Measurements from ENCODE around the gene LRRN4CL.
A peak's percentile ranks its signal among the peaks of the same experiment; 100 is the strongest.
"Not testable (repeated sequence)": the region's sequence is repeated elsewhere in the genome, so short reads cannot be mapped to it uniquely, and the experiment has no call there.

LRRN4CL gene

DNA sequence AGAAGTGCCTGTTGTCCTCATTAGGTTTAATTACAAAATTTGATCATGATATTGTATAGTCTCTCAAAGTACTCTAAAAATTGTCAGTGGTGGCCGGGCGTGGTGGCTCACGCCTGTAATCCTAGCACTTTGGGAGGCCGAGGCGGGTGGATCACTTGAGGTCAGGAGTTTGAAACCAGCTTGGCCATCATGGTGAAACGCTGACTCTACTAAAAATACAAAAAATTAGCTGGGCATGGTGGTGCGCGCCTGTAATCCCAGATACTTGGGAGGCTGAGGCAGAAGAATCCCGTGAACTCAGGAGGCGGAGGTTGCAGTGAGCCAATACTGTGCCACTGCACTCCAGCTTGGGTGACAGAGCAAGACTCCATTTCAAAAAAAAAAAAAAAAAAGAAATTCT is 13.9 kb downstream of the LRRN4CL start:
- DNase-seq (ENCODE audit: low read depth) = not testable (repeated sequence)

GRCh38 chr11:62673196-62673525 is 16.2 kb downstream of the LRRN4CL start:
- DNase-seq (ENCODE audit: low read depth) = no peak

GRCh38 chr11:62671608-62672389 is 17.5 kb downstream of the LRRN4CL start, which contains the start of the genes LBHD1 and UQCC3:
Gene LBHD1 (minus strand): TSS chr11:62672267. CDS start chr11:62670031, 2,236 bp downstream.
Gene UQCC3 (plus strand): TSS chr11:62671673. CDS start chr11:62671746, 73 bp downstream.
- peak; percentile 86 for DNase-seq (ENCODE audit: low read depth)

DNA sequence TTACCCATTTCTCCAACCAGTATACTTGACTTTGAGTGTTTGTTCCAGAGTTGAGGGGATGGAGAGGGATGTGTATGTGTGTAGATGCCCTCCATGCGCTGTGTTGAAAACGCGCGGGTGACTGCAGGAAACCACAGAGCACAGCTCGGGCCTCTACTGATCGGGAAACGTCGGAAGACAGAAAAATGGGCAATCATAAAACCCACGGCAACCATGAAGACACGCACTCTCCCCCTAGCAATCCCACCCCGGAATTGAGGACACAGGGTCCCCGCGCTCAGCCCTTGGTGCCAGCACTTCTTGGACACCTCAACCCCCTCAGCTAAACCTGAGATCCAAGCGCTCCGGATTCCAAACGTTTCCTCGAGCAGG is 18.1 kb downstream of the LRRN4CL start:
- DNase-seq (ENCODE audit: low read depth) = no peak

DNA sequence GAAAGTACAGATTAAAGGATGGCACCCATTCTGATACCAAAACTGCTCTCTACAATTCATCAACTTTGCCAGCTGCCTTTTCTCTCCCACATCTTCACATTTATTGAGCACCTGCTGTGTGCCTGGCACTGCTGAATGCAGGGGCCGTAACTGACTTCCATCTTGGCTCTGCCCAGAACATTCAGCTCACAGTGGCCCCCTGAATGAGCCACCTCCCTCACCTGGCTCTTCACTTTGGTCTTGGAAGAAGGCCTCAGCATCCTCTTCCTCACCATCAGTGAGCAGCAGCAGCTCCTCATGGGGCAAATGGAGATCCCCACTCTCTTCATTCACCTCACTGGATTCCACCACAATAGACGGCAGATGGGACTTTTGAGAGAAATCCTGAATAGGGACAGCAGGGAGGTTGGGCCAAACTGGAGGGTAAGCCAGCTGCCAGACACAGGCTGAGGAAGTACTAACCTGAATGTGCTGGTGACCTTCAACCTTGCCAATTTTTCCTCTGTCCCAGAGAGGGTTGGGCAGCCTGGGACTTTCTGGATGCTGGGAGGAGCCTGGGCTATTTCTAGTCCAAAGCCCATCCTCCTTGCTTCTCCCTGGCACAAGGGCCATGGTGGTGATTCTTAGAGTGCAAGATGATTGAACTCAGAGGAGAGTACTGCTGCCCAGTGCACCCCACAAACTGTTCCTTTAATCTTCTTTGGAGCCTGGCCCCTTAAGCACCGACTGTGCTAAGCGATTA is 19.7 kb downstream of the LRRN4CL start:
- DNase-seq (ENCODE audit: low read depth) = no peak

DNA sequence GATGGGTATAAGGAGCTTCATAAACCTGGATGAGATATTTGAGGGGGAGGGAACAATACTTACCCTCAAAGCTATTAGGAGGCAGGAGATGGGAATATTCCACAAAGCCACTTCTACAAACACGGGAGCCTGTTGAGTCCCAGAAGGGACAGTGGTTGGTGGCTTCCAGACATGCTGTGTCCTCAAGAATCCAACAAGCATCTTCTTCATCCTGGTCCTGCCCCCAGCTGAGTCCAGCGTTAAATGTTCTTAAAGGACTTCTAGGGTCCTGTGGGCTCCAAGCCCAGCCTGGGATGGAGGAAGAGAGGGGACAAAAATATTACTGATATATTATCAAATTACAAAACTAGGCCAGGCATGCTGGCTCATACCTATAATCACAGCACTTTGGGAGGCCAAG is 21.9 kb downstream of the LRRN4CL start:
- DNase-seq (ENCODE audit: low read depth) = no peak

DNA sequence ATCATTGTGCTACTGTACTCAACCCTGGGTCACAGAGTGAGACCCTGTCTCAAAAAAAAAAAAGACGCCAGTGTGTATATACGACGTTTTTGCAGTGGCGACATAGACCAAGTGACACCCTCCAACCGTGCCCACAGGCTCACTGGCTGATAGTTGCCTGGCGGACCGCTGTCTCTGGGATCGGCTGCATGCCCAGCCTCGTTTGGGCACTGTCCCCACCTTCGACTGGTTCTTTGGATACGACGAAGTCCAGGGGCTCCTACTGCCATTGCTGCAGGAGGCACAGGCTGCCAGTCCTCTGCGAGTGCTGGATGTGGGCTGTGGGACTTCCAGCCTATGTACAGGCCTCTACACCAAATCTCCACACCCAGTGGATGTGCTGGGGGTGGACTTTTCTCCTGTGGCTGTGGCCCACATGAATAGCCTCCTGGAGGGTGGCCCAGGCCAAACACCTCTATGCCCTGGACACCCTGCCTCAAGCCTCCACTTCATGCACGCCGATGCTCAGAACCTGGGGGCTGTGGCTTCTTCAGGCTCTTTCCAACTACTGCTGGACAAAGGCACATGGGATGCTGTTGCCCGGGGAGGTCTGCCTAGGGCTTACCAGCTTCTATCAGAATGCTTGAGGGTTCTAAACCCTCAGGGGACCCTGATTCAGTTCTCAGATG is 22.9 kb downstream of the LRRN4CL start:
- DNase-seq (ENCODE audit: low read depth) = no peak

- no peak for DNase-seq (ENCODE audit: low read depth)
Observed at GRCh38 chr11:62665599-62666258, 23.6 kb downstream of the LRRN4CL start.

DNA sequence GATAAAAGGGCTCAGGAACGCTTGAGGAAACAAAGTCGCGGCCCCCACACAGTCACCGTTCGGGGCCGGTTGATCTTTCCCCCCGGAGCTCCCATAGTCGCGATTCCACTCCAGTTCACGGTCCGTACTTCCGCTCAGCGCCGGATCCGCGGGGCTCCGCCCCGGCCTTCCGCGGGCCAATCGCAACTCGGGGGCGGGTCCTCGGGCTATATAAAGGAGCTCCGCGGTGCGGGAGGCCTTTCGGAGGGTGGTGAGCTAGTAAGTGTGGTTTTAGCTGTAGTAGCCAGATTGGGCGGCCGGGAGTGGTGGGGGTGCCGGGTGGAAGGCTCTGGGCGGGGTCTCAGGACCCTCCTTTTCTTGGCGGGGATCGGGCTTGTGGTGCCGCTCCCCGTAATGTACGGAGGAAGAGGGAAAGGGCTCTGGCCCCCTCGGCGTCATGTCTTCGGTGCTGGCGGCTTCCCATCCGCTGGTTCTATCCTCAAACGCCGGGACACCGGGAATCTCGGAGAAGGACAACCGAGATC is 24.2 kb downstream of the LRRN4CL start, which contains the start of the genes C11orf98 and CSKMT:
C11orf98 (minus strand) TSS at position 136 of the 524 bp plus-strand sequence; CDS start at position 95, 41 bp downstream.
CSKMT (plus strand) TSS at position 238 of the 524 bp plus-strand sequence. CDS start 568 bp downstream, outside the sequence.
- peak; percentile 90 for DNase-seq (ENCODE audit: low read depth)

DNA sequence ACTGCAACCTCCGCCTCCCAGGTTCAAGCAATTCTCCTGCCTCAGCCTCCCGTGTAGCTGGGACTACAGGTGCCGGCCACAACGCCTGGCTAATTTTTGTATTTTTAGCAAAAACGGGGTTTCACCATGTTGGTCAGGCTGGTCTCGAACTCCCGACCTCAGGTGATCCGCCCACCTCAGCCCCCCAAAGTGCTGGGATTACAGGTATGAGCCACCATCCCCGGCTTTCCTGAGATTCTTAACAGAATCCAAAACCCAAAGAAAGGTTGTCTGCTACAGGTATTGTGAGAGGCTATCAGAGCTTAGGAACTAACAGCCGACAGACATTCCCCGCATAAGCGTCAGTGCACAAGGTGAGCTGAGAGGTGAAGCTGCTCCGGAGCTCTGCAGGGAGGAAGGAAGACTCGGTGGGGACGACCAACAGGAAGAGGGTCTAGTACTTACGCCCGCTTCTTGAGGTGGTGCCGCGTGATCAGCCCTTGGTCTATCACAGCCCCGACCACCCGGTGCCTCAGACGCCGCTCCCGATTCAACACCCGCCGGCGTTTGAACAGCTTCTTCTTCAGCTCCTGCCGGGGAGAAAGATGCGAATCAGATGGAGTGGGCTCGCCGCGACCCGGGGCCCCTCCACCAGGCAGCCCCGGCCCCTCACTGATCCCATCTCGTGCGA is 24.8 kb downstream of the LRRN4CL start:
- DNase-seq (ENCODE audit: low read depth) = no peak

- no peak for DNase-seq (ENCODE audit: low read depth)
Observed at GRCh38 chr11:62656796-62657429, 32.4 kb downstream of the LRRN4CL start.

- DNase-seq (ENCODE audit: low read depth) = no peak
Observed at GRCh38 chr11:62654297-62654696, 35.0 kb downstream of the LRRN4CL start.

- peak; percentile 23 for DNase-seq (ENCODE audit: low read depth)
Observed at GRCh38 chr11:62652161-62653006, 36.9 kb downstream of the LRRN4CL start.

- DNase-seq (ENCODE audit: low read depth) = not testable (repeated sequence)
Observed at GRCh38 chr11:62650283-62650682, 39.0 kb downstream of the LRRN4CL start.

DNA sequence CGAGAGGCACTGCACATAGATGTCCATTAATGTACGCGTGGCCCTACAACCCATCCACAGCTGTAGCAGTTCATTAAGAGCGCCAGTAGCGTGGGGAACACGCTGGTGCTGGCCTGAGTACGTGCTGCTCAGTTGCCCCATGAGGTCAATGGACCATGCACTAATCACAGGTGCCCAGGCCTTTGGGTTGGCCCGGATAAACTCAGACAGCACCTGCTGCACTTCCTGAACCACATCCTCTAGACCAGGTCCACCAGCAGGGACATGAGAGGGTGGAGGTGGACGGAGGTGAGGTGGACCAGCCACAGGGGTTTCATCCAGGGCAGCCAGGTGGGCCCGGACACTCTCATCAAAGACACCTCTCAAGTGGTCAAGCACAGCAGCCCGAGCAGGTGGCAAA is 39.8 kb downstream of the LRRN4CL start:
- DNase-seq (ENCODE audit: low read depth) = no peak

GRCh38 chr11:62648967-62649364 is 40.4 kb downstream of the LRRN4CL start:
- DNase-seq (ENCODE audit: low read depth) = no peak

DNA sequence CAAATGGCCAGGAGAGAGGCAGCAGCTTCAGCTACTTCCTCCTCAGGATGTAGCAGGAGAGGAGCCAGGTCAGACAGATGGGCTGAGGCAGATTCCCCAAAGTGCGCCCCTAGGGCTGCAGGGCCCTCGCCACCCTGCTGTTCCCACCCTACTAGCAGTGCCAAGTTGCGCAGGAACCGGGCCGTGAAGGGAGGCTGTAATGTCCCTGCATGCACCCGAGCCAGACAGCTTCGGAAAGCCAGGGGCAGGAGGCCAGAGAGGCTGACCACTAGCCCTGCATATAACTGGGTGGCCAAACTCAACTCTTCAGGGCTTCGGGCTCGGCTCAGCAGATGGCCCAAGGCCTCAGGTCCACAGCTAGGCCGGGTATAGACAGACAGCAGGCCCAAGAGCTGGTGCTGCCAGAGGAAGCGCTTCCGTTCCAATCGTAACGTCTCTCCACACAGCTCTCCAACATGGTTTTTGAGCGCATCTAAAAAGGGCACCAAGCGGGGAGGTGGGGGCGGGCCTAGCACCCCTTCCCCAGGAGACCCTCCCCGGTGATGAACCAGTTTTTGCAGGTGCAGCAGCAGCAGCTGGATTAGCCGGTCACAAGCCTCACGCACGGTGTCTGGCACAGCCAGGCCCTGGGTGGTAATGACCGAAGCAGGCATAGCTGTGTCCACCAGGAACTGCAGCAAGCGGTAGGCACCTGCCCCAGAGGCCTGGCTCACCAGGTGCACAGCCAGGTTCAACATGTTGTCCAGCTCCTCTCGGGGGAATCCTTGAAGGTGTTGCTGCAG is 41.0 kb downstream of the LRRN4CL start:
- DNase-seq (ENCODE audit: low read depth) = no peak

GRCh38 chr11:62647609-62648005 is 41.7 kb downstream of the LRRN4CL start:
- no peak for DNase-seq (ENCODE audit: low read depth)
